A673 (cell line): ENCODE measurements around the gene ZMYND11. TPM values are rescaled to one million over a fixed set of nuclear protein-coding genes. Genes with fewer than 3 reads are reported as not detected.
A peak's percentile ranks its signal among the peaks of the same experiment; 100 is the strongest.

Experiments used
- BruUV-seq: library from RNA; stranded (reverse); fragments of 400-500 nt; replicated peaks from 2 replicates; lab custom pipeline; 2021; lab: Mats Ljungman, UMichigan
- CTCF ChIA-PET: fragments of 300-600 bp; sonication (Branson Sonifier 250); formaldehyde crosslinking; loops from one replicate; lab custom pipeline; 2022; ENCODE audit warnings: antibody characterized with exemption; lab: Charles Lee
- POLR2A ChIA-PET: fragments of 300-600 bp; sonication (Branson Sonifier 250); formaldehyde crosslinking; loops from one replicate; lab custom pipeline; 2022; ENCODE audit warnings: antibody characterized with exemption; ENCODE audit not compliant: low non-redundant PET; lab: Charles Lee
- DNase-seq: peaks from one replicate; pipeline ENCODE4 v3.0.0-alpha.2; 2015; ENCODE audit warnings: low spot score
- H3K27ac ChIP-seq: fragments of 200-600 bp; sonication (generic); 2 replicates; pipeline ENCODE4 v1.5.1; 2016; ENCODE audit warnings: mixed run types, low read depth, mild to moderate bottlenecking, mixed read lengths, antibody characterized with exemption, low read length; ENCODE audit not compliant: poor library complexity, severe bottlenecking
- H3K27me3 ChIP-seq: fragments of 200-600 bp; sonication (generic); replicated peaks from 2 replicates; pipeline ENCODE4 v1.6.1; 2017; ENCODE audit warnings: mixed run types, low read depth, mild to moderate bottlenecking, mixed read lengths, antibody characterized with exemption, low read length; ENCODE audit not compliant: insufficient read depth, poor library complexity
- H3K36me3 ChIP-seq: fragments of 200-600 bp; sonication (generic); 2 replicates; pipeline ENCODE4 v1.6.1; 2016; ENCODE audit warnings: mixed run types, mild to moderate bottlenecking, mixed read lengths, antibody characterized with exemption, low read length; ENCODE audit not compliant: insufficient read depth, poor library complexity, severe bottlenecking
- H3K4me1 ChIP-seq: fragments of 200-600 bp; sonication (generic); 2 replicates; pipeline ENCODE4 v1.6.1; 2017; ENCODE audit warnings: mixed run types, mild to moderate bottlenecking, mixed read lengths, antibody characterized with exemption, low read length; ENCODE audit not compliant: insufficient read depth, poor library complexity, severe bottlenecking
- H3K4me3 ChIP-seq: fragments of 200-600 bp; sonication (generic); 2 replicates; pipeline ENCODE4 v1.5.1; 2016; ENCODE audit warnings: low read depth, mixed run types, mild to moderate bottlenecking, mixed read lengths, low read length; ENCODE audit not compliant: poor library complexity, severe bottlenecking
- H3K9me3 ChIP-seq: fragments of 200-600 bp; sonication (generic); 2 replicates; pipeline ENCODE4 v1.6.1; 2016; ENCODE audit warnings: mixed run types, low read depth, mild to moderate bottlenecking, mixed read lengths, antibody characterized with exemption, low read length; ENCODE audit not compliant: poor library complexity, severe bottlenecking
- CTCF ChIP-seq: fragments of 300-800, 200-600 bp; sonication (generic); conservative IDR thresholded peaks from 2 replicates; pipeline ENCODE4 v1.5.1; 2017; ENCODE audit warnings: low read depth, mild to moderate bottlenecking, antibody characterized with exemption, low read length, moderate library complexity, mixed read lengths
- EZH2 ChIP-seq: fragments of 200-600 bp; sonication (generic); IDR thresholded peaks from 2 replicates; pipeline ENCODE4 v1.6.1; 2017; ENCODE audit warnings: borderline replicate concordance, low read depth, mild to moderate bottlenecking, mixed read lengths, antibody characterized with exemption, low read length; ENCODE audit not compliant: poor library complexity, severe bottlenecking
- intact Hi-C: fragments of 100-400 bp; cut with micrococcal nuclease; formaldehyde crosslinking; loops from one replicate; pipeline ENCODE4 v1.10.0; 2022; ENCODE audit not compliant: unreplicated experiment
- total RNA-seq: library from RNA; stranded (reverse); gene quantifications from 2 replicates; pipeline ENCODE4 v1.2.3, GENCODE V29; 2021

ZMYND11 gene
- total RNA-seq, 1 experiment from 2014 or later: 82.8 TPM

- no peak overlapping the region for H3K27ac ChIP-seq
- POLR2A ChIA-PET: no interaction called here
- no peak overlapping the region for H3K4me3 ChIP-seq
- H3K27me3 ChIP-seq: no peaks in the 10 kb centered on the region
- no peaks in the 10 kb centered on the region for H3K36me3 ChIP-seq
- CTCF ChIA-PET: no interaction called here
- intact Hi-C loops: no loop called here
- DNase-seq: no peak
- H3K4me1 ChIP-seq: peaks cover 14% of the 10 kb centered on the region
- H3K9me3 ChIP-seq: no peaks in the 10 kb centered on the region
- no peak for TF ChIP-seq EZH2
- TF ChIP-seq CTCF: no peak
- no TSS peak for BruUV-seq
These were observed 7.4 kb upstream of the ZMYND11 start for GRCh38 chr10:127612-128432.

GRCh38 chr10:129810-130209 is 5.4 kb upstream of the ZMYND11 start:
- no peak for DNase-seq
- peaks cover 18% of the 10 kb centered on the region for H3K4me1 ChIP-seq
- no TSS peak for BruUV-seq
- TF ChIP-seq CTCF: no peak
- H3K36me3 ChIP-seq: no peaks in the 10 kb centered on the region
- no peak overlapping the region for H3K27ac ChIP-seq
- H3K27me3 ChIP-seq: no peaks in the 10 kb centered on the region
- no peaks in the 10 kb centered on the region for H3K9me3 ChIP-seq
- ChIA-PET POLR2A (no interaction called here), CTCF (no interaction called here)
- H3K4me3 ChIP-seq: no peak overlapping the region
- intact Hi-C loops: no loop called here

- intact Hi-C loops: no loop called here
- POLR2A ChIA-PET: no interaction called here
- no peaks in the 10 kb centered on the region for H3K27me3 ChIP-seq
These were observed 2.0 kb upstream of the ZMYND11 start for GRCh38 chr10:132946-133898.

More at GRCh38 chr10:132946-133898, 2.0 kb upstream of the ZMYND11 start:
- no TSS peak for BruUV-seq
- Histone ChIP-seq H3K27ac (no peak overlapping the region), H3K4me1 (peaks cover 16% of the 10 kb centered on the region), H3K9me3 (no peaks in the 10 kb centered on the region), H3K4me3 (peak overlapping the region; percentile 66), H3K36me3 (no peaks in the 10 kb centered on the region)
- CTCF ChIA-PET: no interaction called here
- TF ChIP-seq EZH2 (no peak), CTCF (no peak)
- DNase-seq: no peak
